Renal pelvis (tissue), 4 donors: ENCODE measurements around the gene CFAP100. TPM values are rescaled to one million over a fixed set of nuclear protein-coding genes. Genes with fewer than 3 reads are reported as not detected.
A peak's percentile ranks its signal among the peaks of the same experiment; 100 is the strongest.

ENCODE experiments used
- DNase-seq: peaks from one replicate; pipeline ENCODE4 v3.0.0-alpha.2; 2013
- polyA plus RNA-seq, 3 donors: library from polyadenylated mRNA; unstranded; fragments of 120-200 nt; gene quantifications; one replicate each; pipeline ENCODE4 v1.2.1, GENCODE V29; 2013; ENCODE audit not compliant: insufficient read length in 3 of 3

The CFAP100 gene
- polyA plus RNA-seq, 3 donors, result 1.1 to 1.7 (median 1.5) TPM

GRCh38 chr3:126356373-126357264 is 38.1 kb upstream of the CFAP100 start:
- no peak for DNase-seq

- peak; percentile 85 for DNase-seq
These were observed 37.2 kb upstream of the CFAP100 start, which contains the start of gene KLF15 for GRCh38 chr3:126357295-126358037. Gene KLF15, minus strand, starts transcription at chr3:126357408. Its CDS starts 4,486 bp downstream, at chr3:126352922.

GRCh38 chr3:126358038-126358815 is 36.5 kb upstream of the CFAP100 start:
- no peak for DNase-seq

DNA sequence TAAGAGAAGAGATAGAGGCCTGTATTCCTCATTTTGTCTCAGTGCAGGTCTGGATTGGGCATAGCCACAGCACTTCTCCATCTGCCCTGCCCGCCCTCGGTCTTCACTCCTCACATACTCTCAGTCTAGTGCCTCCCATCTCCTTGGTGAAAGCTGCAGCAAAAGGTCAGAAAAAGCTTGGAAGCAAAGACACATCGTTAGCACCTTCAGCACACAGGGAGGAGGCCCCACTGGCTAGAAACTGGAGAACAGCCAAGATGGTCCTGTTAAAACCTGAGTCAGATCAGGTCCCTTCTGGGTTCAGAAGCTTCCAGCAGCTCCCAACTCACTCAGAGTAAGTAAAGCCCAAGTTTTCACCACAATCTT is 35.9 kb upstream of the CFAP100 start:
- DNase-seq, result no peak

GRCh38 chr3:126360046-126360713 is 34.5 kb upstream of the CFAP100 start:
- no peak for DNase-seq

- no peak for DNase-seq
These were observed 34.0 kb upstream of the CFAP100 start for GRCh38 chr3:126360714-126361060.

- DNase-seq, result no peak
These were observed 33.5 kb upstream of the CFAP100 start for GRCh38 chr3:126361211-126361610.

GRCh38 chr3:126364130-126364695 is 30.5 kb upstream of the CFAP100 start:
- DNase-seq, result no peak

GRCh38 chr3:126364731-126365301 is 29.9 kb upstream of the CFAP100 start:
- no peak for DNase-seq

GRCh38 chr3:126365351-126366277 is 29.1 kb upstream of the CFAP100 start:
- no peak for DNase-seq

GRCh38 chr3:126367316-126367805 is 27.3 kb upstream of the CFAP100 start:
- no peak for DNase-seq

DNA sequence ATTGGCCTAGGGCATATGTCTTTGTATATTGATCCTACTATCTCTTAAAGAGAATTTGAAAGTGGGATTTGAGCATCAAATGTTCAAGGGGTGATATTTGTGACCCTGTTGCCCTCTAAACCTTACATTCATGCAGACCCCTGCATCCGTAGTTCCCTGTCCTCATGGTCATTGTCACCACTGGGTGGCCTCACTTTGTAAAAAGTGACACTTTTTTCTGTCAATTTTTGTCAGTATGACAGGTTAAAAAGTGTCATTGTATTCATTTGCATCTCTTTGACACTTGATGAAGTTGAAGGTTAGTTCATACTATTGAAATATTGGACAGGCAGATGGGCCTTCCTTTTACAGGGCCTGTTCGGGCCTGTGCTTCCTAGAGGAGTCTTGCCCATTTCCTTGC is 25.2 kb upstream of the CFAP100 start:
- no peak for DNase-seq

DNA sequence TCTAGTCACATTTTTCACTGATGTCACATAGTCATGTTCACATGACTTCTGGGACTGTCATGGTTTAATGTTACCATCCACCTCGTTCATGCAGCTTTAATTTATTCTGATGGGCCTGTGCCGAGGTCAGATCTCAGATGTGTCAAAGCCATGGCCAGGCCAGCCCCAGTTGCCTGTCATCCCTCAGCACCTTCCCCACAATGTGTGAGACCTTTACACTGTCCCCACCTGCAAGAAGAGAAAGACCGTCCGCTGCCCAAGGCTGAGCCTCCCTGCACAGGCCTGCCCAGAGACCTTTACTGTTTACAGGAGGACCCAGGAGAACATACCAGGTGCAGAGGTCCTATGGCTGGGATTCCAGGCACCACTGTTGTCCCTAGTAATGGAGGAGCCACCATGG is 24.7 kb upstream of the CFAP100 start:
- DNase-seq, result no peak

DNA sequence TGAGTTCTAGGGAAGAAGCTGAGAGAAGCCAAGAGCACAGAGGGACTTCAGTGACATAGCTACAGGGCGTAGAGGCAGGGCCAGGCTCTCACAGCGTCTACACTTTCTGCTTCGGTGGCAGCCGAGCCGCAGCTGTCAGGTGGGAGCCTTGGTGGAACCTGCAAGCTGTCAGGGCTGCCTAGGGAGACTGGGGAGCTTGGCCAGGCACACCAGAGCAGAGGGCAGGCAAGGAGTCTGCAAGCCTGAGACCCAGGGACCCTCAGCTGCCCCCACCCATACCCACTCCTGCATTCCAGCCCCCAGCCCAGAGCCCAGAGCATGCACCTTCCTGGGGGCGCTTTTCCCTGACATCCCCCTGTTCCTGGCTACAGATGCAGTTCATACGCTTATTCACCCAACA is 24.1 kb upstream of the CFAP100 start:
- no peak for DNase-seq

DNA sequence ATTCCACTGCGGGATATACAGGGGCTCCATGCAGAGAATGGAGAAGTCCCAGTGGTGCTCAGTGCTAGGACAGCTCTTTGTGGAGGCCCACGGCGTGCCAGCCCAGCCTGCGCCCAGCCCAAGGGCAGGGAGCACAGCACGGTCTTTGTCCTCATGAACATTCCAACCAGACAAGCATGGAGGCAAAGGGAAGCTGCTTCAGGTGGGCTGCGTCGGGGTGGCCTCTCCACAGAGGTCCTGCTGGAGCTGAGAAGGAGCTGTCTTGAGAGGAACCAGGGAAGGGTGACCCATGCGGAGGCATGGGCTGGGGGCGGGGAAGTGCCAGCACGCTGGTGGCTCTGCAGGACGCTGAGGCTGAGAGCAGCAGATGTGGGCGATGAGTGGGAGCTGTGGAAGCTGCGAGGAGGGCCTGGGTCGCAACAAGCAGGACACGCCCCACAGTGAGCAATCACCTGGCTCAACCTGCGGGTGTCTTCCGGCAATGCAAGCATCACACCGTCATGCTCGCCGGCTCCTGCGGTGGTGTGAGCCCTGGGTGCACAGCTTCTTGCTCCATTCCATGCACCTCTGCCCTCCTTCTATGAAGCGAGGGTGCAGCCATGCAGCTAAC is 23.5 kb upstream of the CFAP100 start:
- no peak for DNase-seq

GRCh38 chr3:126372413-126373145 is 22.1 kb upstream of the CFAP100 start:
- DNase-seq, result no peak

GRCh38 chr3:126373146-126373613 is 21.5 kb upstream of the CFAP100 start:
- no peak for DNase-seq
